ENCODE measurements around the gene FADS1. TPM values are rescaled to one million over a fixed set of nuclear protein-coding genes. Genes with fewer than 3 reads are reported as not detected.

Gene FADS1
- total and polyA plus RNA-seq, 2 of the 13 experiments (the other 11 are each of a cell fraction or from before 2014, with no cell fraction given): 91.8 to 108 TPM

DNA sequence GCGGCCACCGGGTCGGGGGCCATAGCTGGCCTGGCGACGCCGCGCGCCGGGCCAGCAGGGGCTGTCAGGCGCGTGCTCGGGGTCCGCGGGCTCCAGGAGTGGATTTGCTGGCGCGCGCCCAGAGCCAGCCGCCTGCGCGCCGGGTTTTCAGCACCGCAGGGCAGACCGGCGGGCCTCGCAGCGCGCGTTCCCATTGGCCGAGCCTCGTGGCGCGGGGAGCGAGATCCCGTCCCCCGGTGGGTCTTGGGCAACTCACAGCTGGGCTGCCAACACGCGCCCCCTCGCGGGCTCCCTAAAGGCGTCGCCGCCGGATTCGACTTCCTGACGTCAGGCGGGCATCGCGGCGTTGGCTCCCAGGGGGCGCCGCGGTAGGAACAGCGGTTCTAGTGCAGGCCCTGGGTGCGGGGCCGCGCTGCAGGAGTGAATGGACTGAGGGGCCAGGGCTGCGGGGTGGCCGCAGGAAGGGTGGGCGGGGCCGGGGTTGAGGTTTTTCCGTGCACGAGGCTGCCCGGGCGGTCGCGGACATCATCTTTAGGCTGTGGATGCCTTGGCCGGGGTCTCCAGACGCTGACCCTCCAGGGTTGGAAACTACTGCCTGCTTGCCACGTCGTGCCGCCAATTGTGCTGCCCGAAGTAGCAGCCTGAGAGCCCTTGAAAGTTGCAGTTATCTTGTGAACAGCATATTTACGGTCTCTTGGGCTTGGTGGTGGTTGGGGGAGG lies at the start of gene FADS1 (continued):
- TF ChIP-seq GABPA (IDR thresholded peaks at IDR 0.05; ENCODE audit: low read depth, low read length) (no peak), GABPA (CRISPR knock-in tag; IDR thresholded peaks at IDR 0.05; ENCODE audit: low read depth) (0 out of 2 replicates have a peak, but pooled peaks have one; percentile 38), ZNF235 (CRISPR knock-in tag; IDR thresholded peaks at IDR 0.05; ENCODE audit: borderline replicate concordance) (peak; percentile 95; the same call in 1 of the 2 replicates), CBX2 (IDR thresholded peaks at IDR 0.05; ENCODE audit: low read depth, low read length) (no peak), CBX2 (CRISPR knock-in tag; IDR thresholded peaks at IDR 0.05; ENCODE audit: low read depth) (no peak), ZNF790 (CRISPR knock-in tag; IDR thresholded peaks at IDR 0.05; ENCODE audit: borderline replicate concordance) (peak; percentile 60; the same call in 1 of the 2 replicates), ZNF652 (CRISPR knock-in tag; IDR thresholded peaks at IDR 0.05; ENCODE audit: borderline replicate concordance, low read depth) (no peak), NR3C1 (CRISPR knock-in tag; IDR thresholded peaks at IDR 0.05) (no peak), ZNF224 (CRISPR knock-in tag; IDR thresholded peaks at IDR 0.05) (no peak), PHF8 (CRISPR knock-in tag; IDR thresholded peaks at IDR 0.05) (peak; percentile 58; the same call in 1 of the 2 replicates), ZSCAN12 (CRISPR knock-in tag; IDR thresholded peaks at IDR 0.05) (no peak; the same call in 1 of the 2 replicates), ZNF484 (CRISPR knock-in tag; IDR thresholded peaks at IDR 0.05; ENCODE audit: borderline replicate concordance, low read depth) (no peak), PHB2 (IDR thresholded peaks at IDR 0.05; ENCODE audit: partially characterized antibody) (no peak), ZNF615 (CRISPR knock-in tag; IDR thresholded peaks at IDR 0.05; ENCODE audit: borderline replicate concordance) (no peak), NR2F6 (IDR thresholded peaks at IDR 0.05) (no peak), NR2F6 (CRISPR knock-in tag; IDR thresholded peaks at IDR 0.05) (peak; percentile 47; the same call in 1 of the 2 replicates), FLYWCH1 (CRISPR knock-in tag; IDR thresholded peaks at IDR 0.05) (no peak), ZNF329 (CRISPR knock-in tag; IDR thresholded peaks at IDR 0.05; ENCODE audit: low read depth) (peak; percentile 79; the same call in 1 of the 2 replicates), EHMT2 (IDR thresholded peaks at IDR 0.05; ENCODE audit: borderline replicate concordance, low read depth, low read length) (no peak), REPIN1 (CRISPR knock-in tag; IDR thresholded peaks at IDR 0.05; ENCODE audit: borderline replicate concordance, low read depth) (peak; percentile 82; the same call in 1 of the 2 replicates), CHD4 (IDR thresholded peaks at IDR 0.05; ENCODE audit: borderline replicate concordance, low read length) (no peak), YEATS2 (CRISPR knock-in tag; IDR thresholded peaks at IDR 0.05; ENCODE audit: borderline replicate concordance) (peak; percentile 90)
- TF ChIP-seq, protein P1, sequence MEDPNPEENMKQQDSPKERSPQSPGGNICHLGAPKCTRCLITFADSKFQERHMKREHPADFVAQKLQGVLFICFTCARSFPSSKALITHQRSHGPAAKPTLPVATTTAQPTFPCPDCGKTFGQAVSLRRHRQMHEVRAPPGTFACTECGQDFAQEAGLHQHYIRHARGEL (CRISPR knock-in tag; IDR thresholded peaks at IDR 0.05): peak; percentile 61; the same call in 1 of the 2 replicates
- TF ChIP-seq, protein P2, sequence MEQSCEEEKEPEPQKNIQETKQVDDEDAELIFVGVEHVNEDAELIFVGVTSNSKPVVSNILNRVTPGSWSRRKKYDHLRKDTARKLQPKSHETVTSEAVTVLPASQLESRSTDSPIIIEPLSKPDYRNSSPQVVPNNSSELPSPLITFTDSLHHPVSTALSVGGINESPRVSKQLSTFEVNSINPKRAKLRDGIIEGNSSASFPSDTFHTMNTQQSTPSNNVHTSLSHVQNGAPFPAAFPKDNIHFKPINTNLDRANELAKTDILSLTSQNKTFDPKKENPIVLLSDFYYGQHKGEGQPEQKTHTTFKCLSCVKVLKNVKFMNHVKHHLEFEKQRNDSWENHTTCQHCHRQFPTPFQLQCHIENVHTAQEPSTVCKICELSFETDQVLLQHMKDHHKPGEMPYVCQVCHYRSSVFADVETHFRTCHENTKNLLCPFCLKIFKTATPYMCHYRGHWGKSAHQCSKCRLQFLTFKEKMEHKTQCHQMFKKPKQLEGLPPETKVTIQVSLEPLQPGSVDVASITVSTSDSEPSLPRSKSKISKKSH (CRISPR knock-in tag; IDR thresholded peaks at IDR 0.05; ENCODE audit: borderline replicate concordance): no peak; the same call in 1 of the 2 replicates
- TF ChIP-seq, protein P3, sequence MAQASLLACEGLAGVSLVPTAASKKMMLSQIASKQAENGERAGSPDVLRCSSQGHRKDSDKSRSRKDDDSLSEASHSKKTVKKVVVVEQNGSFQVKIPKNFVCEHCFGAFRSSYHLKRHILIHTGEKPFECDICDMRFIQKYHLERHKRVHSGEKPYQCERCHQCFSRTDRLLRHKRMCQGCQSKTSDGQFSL (CRISPR knock-in tag; IDR thresholded peaks at IDR 0.05): no peak
- TF ChIP-seq, protein P4, sequence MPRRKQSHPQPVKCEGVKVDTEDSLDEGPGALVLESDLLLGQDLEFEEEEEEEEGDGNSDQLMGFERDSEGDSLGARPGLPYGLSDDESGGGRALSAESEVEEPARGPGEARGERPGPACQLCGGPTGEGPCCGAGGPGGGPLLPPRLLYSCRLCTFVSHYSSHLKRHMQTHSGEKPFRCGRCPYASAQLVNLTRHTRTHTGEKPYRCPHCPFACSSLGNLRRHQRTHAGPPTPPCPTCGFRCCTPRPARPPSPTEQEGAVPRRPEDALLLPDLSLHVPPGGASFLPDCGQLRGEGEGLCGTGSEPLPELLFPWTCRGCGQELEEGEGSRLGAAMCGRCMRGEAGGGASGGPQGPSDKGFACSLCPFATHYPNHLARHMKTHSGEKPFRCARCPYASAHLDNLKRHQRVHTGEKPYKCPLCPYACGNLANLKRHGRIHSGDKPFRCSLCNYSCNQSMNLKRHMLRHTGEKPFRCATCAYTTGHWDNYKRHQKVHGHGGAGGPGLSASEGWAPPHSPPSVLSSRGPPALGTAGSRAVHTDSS (CRISPR knock-in tag; conservative IDR thresholded peaks at IDR 0.05): no peak
- TF ChIP-seq, protein P5, sequence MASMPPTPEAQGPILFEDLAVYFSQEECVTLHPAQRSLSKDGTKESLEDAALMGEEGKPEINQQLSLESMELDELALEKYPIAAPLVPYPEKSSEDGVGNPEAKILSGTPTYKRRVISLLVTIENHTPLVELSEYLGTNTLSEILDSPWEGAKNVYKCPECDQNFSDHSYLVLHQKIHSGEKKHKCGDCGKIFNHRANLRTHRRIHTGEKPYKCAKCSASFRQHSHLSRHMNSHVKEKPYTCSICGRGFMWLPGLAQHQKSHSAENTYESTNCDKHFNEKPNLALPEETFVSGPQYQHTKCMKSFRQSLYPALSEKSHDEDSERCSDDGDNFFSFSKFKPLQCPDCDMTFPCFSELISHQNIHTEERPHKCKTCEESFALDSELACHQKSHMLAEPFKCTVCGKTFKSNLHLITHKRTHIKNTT (CRISPR knock-in tag; IDR thresholded peaks at IDR 0.05): no peak

Measured in HepG2 (cell line).